IPS-20b (cell line): ENCODE data around the gene COP1.

Experiments
- H3K27ac ChIP-seq: one replicate; pipeline ENCODE4 v1.5.1; 2013; ENCODE audit warnings: low read length
- H3K27me3 ChIP-seq: 2 replicates; pipeline ENCODE4 v1.6.1; 2013; ENCODE audit warnings: mild to moderate bottlenecking, low read length, inconsistent platforms; ENCODE audit not compliant: insufficient read depth
- H3K36me3 ChIP-seq: 2 replicates; pipeline ENCODE4 v1.6.1; 2013; ENCODE audit warnings: low read depth, mild to moderate bottlenecking, inconsistent platforms, low read length, moderate library complexity; ENCODE audit not compliant: insufficient read depth
- H3K4me1 ChIP-seq: 2 replicates; pipeline ENCODE4 v1.6.1; 2013; ENCODE audit warnings: mild to moderate bottlenecking, control low read depth, inconsistent platforms, low read length, moderate library complexity; ENCODE audit not compliant: insufficient read depth
- H3K4me3 ChIP-seq: 2 replicates; pipeline ENCODE4 v1.5.1; 2013; ENCODE audit warnings: mild to moderate bottlenecking, low read length, inconsistent platforms
- H3K9ac ChIP-seq: 2 replicates; pipeline ENCODE4 v1.6.1; 2013; ENCODE audit warnings: low read depth, mild to moderate bottlenecking, inconsistent platforms, low read length, moderate library complexity
- H3K9me3 ChIP-seq: 2 replicates; pipeline ENCODE4 v1.6.1; 2013; ENCODE audit warnings: mild to moderate bottlenecking, low read depth, low read length, inconsistent platforms; ENCODE audit not compliant: insufficient read depth

The COP1 gene

GRCh38 chr1:176066709-176067108 lies 140.4 kb downstream of the COP1 start:
- Histone ChIP-seq H3K9me3 (no peaks in the 10 kb centered on the region), H3K4me3 (no peak overlapping the region), H3K27ac (no peak overlapping the region), H3K27me3 (no peaks in the 10 kb centered on the region), H3K4me1 (no peaks in the 10 kb centered on the region), H3K36me3 (no peaks in the 10 kb centered on the region), H3K9ac (no peak overlapping the region)

GRCh38 chr1:176058686-176059085 lies 148.4 kb downstream of the COP1 start:
- Histone ChIP-seq H3K9ac (no peak overlapping the region), H3K27me3 (no peaks in the 10 kb centered on the region), H3K4me3 (no peak overlapping the region), H3K36me3 (no peaks in the 10 kb centered on the region), H3K9me3 (no peaks in the 10 kb centered on the region), H3K4me1 (no peaks in the 10 kb centered on the region), H3K27ac (no peak overlapping the region)

GRCh38 chr1:176056312-176056711 lies 150.8 kb downstream of the COP1 start:
- H3K4me3 ChIP-seq = no peak overlapping the region
- H3K27ac ChIP-seq = no peak overlapping the region
- H3K27me3 ChIP-seq = no peaks in the 10 kb centered on the region
- H3K9ac ChIP-seq = no peak overlapping the region
- no peaks in the 10 kb centered on the region for H3K9me3 ChIP-seq
- H3K4me1 ChIP-seq = no peaks in the 10 kb centered on the region
- H3K36me3 ChIP-seq = no peaks in the 10 kb centered on the region

GRCh38 chr1:176055398-176055797 lies 151.7 kb downstream of the COP1 start:
- no peak overlapping the region for H3K27ac ChIP-seq

GRCh38 chr1:176051902-176052518 lies 155.1 kb downstream of the COP1 start:
- H3K4me3 ChIP-seq = no peak overlapping the region
- no peaks in the 10 kb centered on the region for H3K4me1 ChIP-seq
- no peaks in the 10 kb centered on the region for H3K27me3 ChIP-seq
- H3K9ac ChIP-seq = no peak overlapping the region
- H3K9me3 ChIP-seq = no peaks in the 10 kb centered on the region
- H3K36me3 ChIP-seq = no peaks in the 10 kb centered on the region
- no peak overlapping the region for H3K27ac ChIP-seq

More at GRCh38 chr1:176055398-176055797, 151.7 kb downstream of the COP1 start:
- Histone ChIP-seq H3K4me1 (no peaks in the 10 kb centered on the region), H3K9me3 (no peaks in the 10 kb centered on the region), H3K36me3 (no peaks in the 10 kb centered on the region), H3K9ac (no peak overlapping the region), H3K27me3 (no peaks in the 10 kb centered on the region), H3K4me3 (no peak overlapping the region)

GRCh38 chr1:176051402-176051801 lies 155.7 kb downstream of the COP1 start:
- H3K4me3 ChIP-seq = no peak overlapping the region
- no peak overlapping the region for H3K27ac ChIP-seq
- no peaks in the 10 kb centered on the region for H3K36me3 ChIP-seq
- no peaks in the 10 kb centered on the region for H3K9me3 ChIP-seq
- H3K27me3 ChIP-seq = no peaks in the 10 kb centered on the region
- H3K9ac ChIP-seq = no peak overlapping the region
- no peaks in the 10 kb centered on the region for H3K4me1 ChIP-seq

GRCh38 chr1:176049582-176049981 lies 157.5 kb downstream of the COP1 start:
- Histone ChIP-seq H3K9ac (no peak overlapping the region), H3K27ac (no peak overlapping the region), H3K4me1 (no peaks in the 10 kb centered on the region), H3K4me3 (no peak overlapping the region), H3K9me3 (no peaks in the 10 kb centered on the region), H3K36me3 (no peaks in the 10 kb centered on the region), H3K27me3 (no peaks in the 10 kb centered on the region)

- H3K27ac ChIP-seq = no peak overlapping the region
- H3K9ac ChIP-seq = no peak overlapping the region
Measured at GRCh38 chr1:176046926-176047325, 160.2 kb downstream of the COP1 start.

GRCh38 chr1:176043537-176043936 lies 163.5 kb downstream of the COP1 start:
- H3K4me3 ChIP-seq = no peak overlapping the region
- no peak overlapping the region for H3K9ac ChIP-seq
- no peaks in the 10 kb centered on the region for H3K4me1 ChIP-seq
- H3K27me3 ChIP-seq = no peaks in the 10 kb centered on the region
- peaks cover 13% of the 10 kb centered on the region; the same call in 1 of the 2 replicates for H3K36me3 ChIP-seq
- no peak overlapping the region for H3K27ac ChIP-seq
- H3K9me3 ChIP-seq = no peaks in the 10 kb centered on the region

More at GRCh38 chr1:176046926-176047325, 160.2 kb downstream of the COP1 start:
- Histone ChIP-seq H3K4me3 (no peak overlapping the region), H3K27me3 (no peaks in the 10 kb centered on the region), H3K9me3 (no peaks in the 10 kb centered on the region), H3K36me3 (peaks cover 7% of the 10 kb centered on the region; the same call in 1 of the 2 replicates), H3K4me1 (no peaks in the 10 kb centered on the region)

GRCh38 chr1:176033881-176034280 lies 173.2 kb downstream of the COP1 start:
- Histone ChIP-seq H3K4me3 (no peak overlapping the region), H3K36me3 (peaks cover 5% of the 10 kb centered on the region), H3K27ac (no peak overlapping the region), H3K4me1 (no peaks in the 10 kb centered on the region), H3K27me3 (no peaks in the 10 kb centered on the region), H3K9ac (no peak overlapping the region), H3K9me3 (no peaks in the 10 kb centered on the region)

- Histone ChIP-seq H3K27ac (no peak overlapping the region), H3K4me3 (no peak overlapping the region), H3K36me3 (peaks cover 5% of the 10 kb centered on the region)
Measured at GRCh38 chr1:176033474-176033873, 173.6 kb downstream of the COP1 start.

GRCh38 chr1:176032040-176032645 lies 174.9 kb downstream of the COP1 start:
- Histone ChIP-seq H3K36me3 (peaks cover 2% of the 10 kb centered on the region; the same call in 1 of the 2 replicates), H3K9ac (no peak overlapping the region), H3K4me3 (no peak overlapping the region), H3K9me3 (no peaks in the 10 kb centered on the region), H3K4me1 (no peaks in the 10 kb centered on the region), H3K27me3 (no peaks in the 10 kb centered on the region), H3K27ac (no peak overlapping the region)

More at GRCh38 chr1:176033474-176033873, 173.6 kb downstream of the COP1 start:
- Histone ChIP-seq H3K9ac (no peak overlapping the region), H3K4me1 (no peaks in the 10 kb centered on the region), H3K9me3 (no peaks in the 10 kb centered on the region), H3K27me3 (no peaks in the 10 kb centered on the region)
